Measurements from ENCODE around the gene WWC2. TPM values are rescaled to one million over a fixed set of nuclear protein-coding genes. Genes with fewer than 3 reads are reported as not detected.

Gene WWC2
- total RNA-seq, 2 experiments from 2014 or later = not detected

DNA sequence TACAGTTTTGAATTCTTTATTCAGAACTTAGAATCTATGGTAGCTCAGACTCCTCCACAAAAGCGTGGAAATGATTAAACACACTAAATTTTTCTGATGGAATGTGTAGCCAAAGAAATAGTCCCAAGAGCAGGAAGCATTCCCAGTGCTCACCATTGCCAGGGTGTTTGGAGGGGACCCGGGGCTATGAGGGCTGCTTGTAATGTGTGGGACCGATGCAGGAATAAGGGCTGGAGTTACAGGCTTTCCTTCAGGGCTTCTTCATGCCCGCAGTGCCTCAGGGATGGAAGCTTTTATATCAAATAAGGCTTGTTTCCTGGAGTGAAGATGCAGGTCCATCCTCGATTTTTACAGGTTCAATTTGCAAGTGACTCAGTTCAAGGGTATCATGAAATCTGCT, 25.8 kb downstream of the WWC2 start:
- Histone ChIP-seq H3K9me3 (ENCODE audit: low read length) (no peaks in the 10 kb centered on the region), H2AFZ (ENCODE audit: low read length) (no peak overlapping the region), H3K36me3 (ENCODE audit: insufficient read depth, low read length) (no peaks in the 10 kb centered on the region), H3K4me3 (ENCODE audit: low read depth, low read length, poor library complexity, severe bottlenecking) (no peak overlapping the region), H3K27ac (ENCODE audit: low read depth, low read length, poor library complexity, severe bottlenecking) (no peak overlapping the region), H3K4me1 (ENCODE audit: insufficient read depth, low read length, poor library complexity, severe bottlenecking) (no peaks in the 10 kb centered on the region), H3K9me2 (ENCODE audit: insufficient read depth, low read length) (no peaks in the 10 kb centered on the region), H3K4me2 (ENCODE audit: low read length) (no peak overlapping the region), H3K79me2 (ENCODE audit: insufficient read depth, low read depth, low read length) (no peaks in the 10 kb centered on the region), H4K20me1 (ENCODE audit: insufficient read depth, low read length) (no peaks in the 10 kb centered on the region)
- POLR2A ChIA-PET = interaction anchor here (1.0 kb wide), 1 partner anchor 95 kb away, joined by 3 read pairs; no protein-coding TSS in a partner anchor
- BruUV-seq (replicated peaks) = no TSS peak
- intact Hi-C loops (cut with micrococcal nuclease; ENCODE audit: unreplicated experiment) = no loop called here
- no peak for TF ChIP-seq CTCF (conservative IDR thresholded peaks at IDR 0.05; ENCODE audit: low read length)
- no peak for TF ChIP-seq EZH2phosphoT487 (IDR thresholded peaks at IDR 0.05; ENCODE audit: borderline replicate concordance, low read depth, low read length)
- CTCF ChIA-PET (ENCODE audit: unreplicated experiment) = no interaction called here
- DNase-seq (ENCODE audit: low spot score) = no peak

DNA sequence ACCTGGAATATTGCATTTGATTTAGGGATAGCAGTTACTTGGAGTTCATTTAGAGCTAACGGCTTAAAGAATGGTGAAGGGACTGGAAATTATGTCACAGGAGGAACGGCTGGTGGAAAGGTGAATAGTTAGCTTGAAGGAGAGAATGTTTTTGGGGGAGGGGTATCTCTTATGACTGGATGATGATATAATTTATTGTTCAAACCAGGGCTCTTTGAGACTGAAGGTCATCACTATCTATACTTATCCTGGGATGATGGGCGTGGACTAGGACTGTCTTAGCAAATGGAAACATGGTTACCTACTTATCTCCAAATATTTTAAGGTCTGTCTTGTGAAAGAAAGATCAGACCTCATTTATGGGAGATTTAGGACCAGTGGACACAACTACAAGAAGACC, 30.1 kb downstream of the WWC2 start:
- no peaks in the 10 kb centered on the region for H3K36me3 ChIP-seq (ENCODE audit: insufficient read depth, low read length)
- ChIA-PET POLR2A (no interaction called here), CTCF (ENCODE audit: unreplicated experiment) (no interaction called here)
- no peaks in the 10 kb centered on the region for H3K79me2 ChIP-seq (ENCODE audit: insufficient read depth, low read depth, low read length)
- H3K4me3 ChIP-seq (ENCODE audit: low read depth, low read length, poor library complexity, severe bottlenecking) = no peak overlapping the region
- no peak overlapping the region for H3K27ac ChIP-seq (ENCODE audit: low read depth, low read length, poor library complexity, severe bottlenecking)
- no peak overlapping the region for H3K4me2 ChIP-seq (ENCODE audit: low read length)
- H3K9me3 ChIP-seq (ENCODE audit: low read length) = no peaks in the 10 kb centered on the region
- H4K20me1 ChIP-seq (ENCODE audit: insufficient read depth, low read length) = no peaks in the 10 kb centered on the region
- H3K9me2 ChIP-seq (ENCODE audit: insufficient read depth, low read length) = no peaks in the 10 kb centered on the region
- no TSS peak for BruUV-seq (replicated peaks)
- no peak overlapping the region for H2AFZ ChIP-seq (ENCODE audit: low read length)
- no peak for TF ChIP-seq CTCF (conservative IDR thresholded peaks at IDR 0.05; ENCODE audit: low read length)
- no peak for TF ChIP-seq EZH2phosphoT487 (IDR thresholded peaks at IDR 0.05; ENCODE audit: borderline replicate concordance, low read depth, low read length)
- DNase-seq (ENCODE audit: low spot score) = no peak
- H3K4me1 ChIP-seq (ENCODE audit: insufficient read depth, low read length, poor library complexity, severe bottlenecking) = no peaks in the 10 kb centered on the region
- intact Hi-C loops (cut with micrococcal nuclease; ENCODE audit: unreplicated experiment) = no loop called here

DNA sequence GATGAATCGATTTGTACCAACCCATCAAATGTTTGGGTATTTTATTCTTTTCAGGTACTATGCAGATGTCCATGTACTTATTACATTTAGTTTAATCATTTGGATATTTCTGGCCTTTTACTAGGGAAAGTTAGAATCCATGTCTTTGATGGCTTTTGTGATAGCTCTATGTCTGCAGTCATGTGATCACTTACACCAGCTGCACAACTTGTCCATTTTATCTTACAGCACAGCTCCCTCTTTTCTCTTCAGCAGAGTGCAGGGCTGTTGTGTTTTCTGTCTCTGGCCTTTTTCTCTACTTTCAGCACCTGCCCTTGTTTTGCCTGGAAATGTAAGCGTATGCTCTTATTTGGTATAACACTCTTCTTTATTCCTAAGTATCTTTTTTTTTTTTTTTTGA, 30.6 kb downstream of the WWC2 start:
- Histone ChIP-seq H3K9me2 (ENCODE audit: insufficient read depth, low read length) (no peaks in the 10 kb centered on the region), H3K79me2 (ENCODE audit: insufficient read depth, low read depth, low read length) (no peaks in the 10 kb centered on the region), H4K20me1 (ENCODE audit: insufficient read depth, low read length) (no peaks in the 10 kb centered on the region), H3K4me3 (ENCODE audit: low read depth, low read length, poor library complexity, severe bottlenecking) (no peak overlapping the region), H3K4me1 (ENCODE audit: insufficient read depth, low read length, poor library complexity, severe bottlenecking) (no peaks in the 10 kb centered on the region), H3K4me2 (ENCODE audit: low read length) (no peak overlapping the region), H2AFZ (ENCODE audit: low read length) (no peak overlapping the region), H3K36me3 (ENCODE audit: insufficient read depth, low read length) (no peaks in the 10 kb centered on the region), H3K27ac (ENCODE audit: low read depth, low read length, poor library complexity, severe bottlenecking) (no peak overlapping the region), H3K9me3 (ENCODE audit: low read length) (no peaks in the 10 kb centered on the region)
- DNase-seq (ENCODE audit: low spot score) = no peak
- BruUV-seq (replicated peaks) = no TSS peak
- POLR2A ChIA-PET = no interaction called here
- CTCF ChIA-PET (ENCODE audit: unreplicated experiment) = no interaction called here
- intact Hi-C loops (cut with micrococcal nuclease; ENCODE audit: unreplicated experiment) = no loop called here
- TF ChIP-seq EZH2phosphoT487 (IDR thresholded peaks at IDR 0.05; ENCODE audit: borderline replicate concordance, low read depth, low read length) (no peak), CTCF (conservative IDR thresholded peaks at IDR 0.05; ENCODE audit: low read length) (no peak)
